Immature natural killer cell (primary cell): ENCODE results near the gene COL4A2. TPM values are rescaled to one million over a fixed set of nuclear protein-coding genes. Genes with fewer than 3 reads are reported as not detected.

ENCODE experiments used
- DNase-seq, 3 donors: peaks; one replicate each; pipeline ENCODE4 v3.0.0; 2022; ENCODE audit warnings: mixed read lengths in 1 of 3
- H3K27ac Mint-ChIP-seq, 6 donors: one replicate each; pipeline ENCODE4 v1.8.0; 2020; ENCODE audit warnings: mixed read lengths in 6 of 6, mild to moderate bottlenecking in 5 of 6, inconsistent platforms in 4 of 6, moderate library complexity in 3 of 6
- H3K27me3 Mint-ChIP-seq, 3 donors: one replicate each; pipeline ENCODE4 v1.8.0; 2020 to 2021; ENCODE audit warnings: low read depth in 3 of 3, mild to moderate bottlenecking in 3 of 3, mixed read lengths in 3 of 3, moderate library complexity in 3 of 3, inconsistent platforms in 1 of 3
- H3K36me3 Mint-ChIP-seq, 3 donors: one replicate each; pipeline ENCODE4 v1.8.0; 2020; ENCODE audit warnings: mixed read lengths in 3 of 3, inconsistent platforms in 2 of 3, mild to moderate bottlenecking in 2 of 3
- H3K4me1 Mint-ChIP-seq, 2 donors: one replicate each; pipeline ENCODE4 v1.8.0; 2020; ENCODE audit warnings: inconsistent platforms in 2 of 2, mild to moderate bottlenecking in 2 of 2, mixed read lengths in 2 of 2, moderate library complexity in 1 of 2
- H3K4me3 Mint-ChIP-seq, 5 donors: one replicate each; pipeline ENCODE4 v1.8.0; 2020; ENCODE audit warnings: mild to moderate bottlenecking in 5 of 5, mixed read lengths in 5 of 5, inconsistent platforms in 3 of 5, moderate library complexity in 3 of 5
- H3K9me3 Mint-ChIP-seq, 6 donors: one replicate each; pipeline ENCODE4 v1.8.0; 2020; ENCODE audit warnings: mild to moderate bottlenecking in 6 of 6, mixed read lengths in 6 of 6, inconsistent platforms in 4 of 6, moderate library complexity in 3 of 6
- polyA plus RNA-seq, 3 donors: library from polyadenylated mRNA; unstranded; fragments of 300-500 nt; fragmentation: Illumina TruSeq; gene quantifications; one replicate each; pipeline ENCODE4 v1.2.3, GENCODE V29; 2021

Gene COL4A2
- polyA plus RNA-seq, 3 donors from 2014 or later: not detected

GRCh38 chr13:110553417-110553816, 246.3 kb downstream of the COL4A2 start:
- Mint-ChIP-seq H3K27ac (no peak overlapping the region), H3K4me3 (no peak overlapping the region), H3K4me1 (no peaks in the 10 kb centered on the region), H3K36me3 (no peaks in the 10 kb centered on the region), H3K27me3 (peaks cover 1 to 3% (median 3%) of the 10 kb centered on the region in 3 donors), H3K9me3 (no peaks in the 10 kb centered on the region)
- DNase-seq: no peak

DNA sequence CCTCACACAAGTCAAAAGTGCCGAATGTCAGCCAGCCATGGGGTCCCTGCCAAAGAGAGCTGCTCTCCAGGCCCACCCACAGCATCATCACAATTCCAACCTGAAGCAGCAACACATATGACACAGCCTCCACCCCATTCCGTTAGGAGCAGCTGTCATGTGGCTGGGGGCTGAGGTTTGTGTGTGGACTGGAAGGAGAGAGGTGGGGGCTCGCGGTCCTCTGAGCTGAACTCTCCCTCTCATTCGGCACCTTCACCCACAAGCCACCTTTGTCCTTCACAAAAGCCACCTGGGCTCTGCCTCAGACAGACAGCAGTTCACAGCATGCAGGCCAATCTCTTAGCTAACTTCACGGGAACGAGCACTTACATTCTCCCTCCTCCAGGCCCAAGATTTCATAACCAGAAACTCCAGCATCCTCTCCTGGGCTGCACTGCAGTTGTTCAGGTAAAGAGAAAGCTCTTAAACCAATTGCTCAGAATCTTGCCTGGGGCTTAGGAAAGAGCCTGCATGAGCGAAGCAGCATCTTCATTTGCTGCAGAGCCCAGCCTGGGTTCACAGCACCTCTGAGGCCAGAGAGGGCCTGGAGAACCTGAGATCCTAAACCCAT, 247.2 kb downstream of the COL4A2 start:
- no peak for DNase-seq
- Mint-ChIP-seq H3K27me3 (peaks cover 1 to 6% (median 3%) of the 10 kb centered on the region in 3 donors), H3K36me3 (no peaks in the 10 kb centered on the region), H3K9me3 (no peaks in the 10 kb centered on the region), H3K27ac (no peak overlapping the region), H3K4me3 (no peak overlapping the region), H3K4me1 (no peaks in the 10 kb centered on the region)

DNA sequence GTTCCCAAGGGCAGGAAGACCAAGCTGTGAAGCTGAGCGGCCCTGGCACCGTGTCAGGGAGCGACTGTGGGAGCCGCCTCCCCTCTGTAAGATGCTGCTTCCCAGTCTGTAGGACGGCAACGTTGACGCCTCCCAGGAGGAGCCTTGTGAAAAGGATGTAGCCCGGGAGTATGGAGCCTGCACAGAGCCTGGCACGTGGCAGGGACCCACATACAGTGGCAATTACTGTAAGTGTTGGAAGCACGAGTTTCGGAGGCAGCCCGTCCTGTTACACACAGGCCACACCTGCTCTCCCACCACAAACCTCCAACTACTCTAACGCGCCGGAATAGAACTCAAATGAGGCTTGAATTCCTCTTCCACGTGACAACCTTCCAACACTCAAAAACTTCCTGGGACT, 247.9 kb downstream of the COL4A2 start:
- H3K27me3 Mint-ChIP-seq: peaks cover 1 to 6% (median 3%) of the 10 kb centered on the region in 3 donors
- no peaks in the 10 kb centered on the region for H3K36me3 Mint-ChIP-seq
- DNase-seq: no peak
- no peak overlapping the region for H3K4me3 Mint-ChIP-seq
- no peak overlapping the region for H3K27ac Mint-ChIP-seq
- peaks cover 0 to 3% of the 10 kb centered on the region in 2 donors for H3K4me1 Mint-ChIP-seq
- H3K9me3 Mint-ChIP-seq: no peaks in the 10 kb centered on the region

DNA sequence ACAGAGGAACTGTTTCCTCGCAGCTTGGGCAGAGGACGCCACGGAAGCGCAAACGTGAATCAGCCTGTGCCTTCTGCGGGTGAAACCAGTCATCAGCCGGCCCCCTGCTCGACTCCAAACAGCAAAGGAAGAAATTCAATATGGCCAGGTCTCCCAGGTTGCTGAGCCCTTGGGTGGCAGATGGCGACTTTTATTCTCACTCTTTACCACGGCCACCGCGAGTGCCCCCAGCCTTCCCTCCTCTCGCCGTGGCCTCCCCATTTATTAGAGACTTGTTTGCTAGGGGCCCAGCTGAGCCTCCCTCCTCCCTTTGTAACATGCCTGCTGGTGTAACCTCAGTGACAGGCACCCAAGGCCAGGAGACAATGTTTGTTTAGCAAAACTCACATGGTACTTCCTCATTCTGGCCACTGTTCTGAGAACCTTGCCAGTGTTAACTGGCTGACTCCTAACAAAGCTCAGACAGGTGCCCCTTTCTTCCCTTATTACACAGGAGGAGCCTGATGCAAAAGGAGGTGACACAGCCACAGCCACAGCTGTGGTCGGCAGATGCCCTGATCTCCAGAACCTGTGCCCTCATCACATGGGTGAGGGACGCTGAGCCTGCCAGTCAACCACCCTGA, 248.6 kb downstream of the COL4A2 start:
- H3K4me1 Mint-ChIP-seq: peaks cover 2 to 9% of the 10 kb centered on the region in 2 donors
- no peaks in the 10 kb centered on the region for H3K36me3 Mint-ChIP-seq
- H3K9me3 Mint-ChIP-seq: no peaks in the 10 kb centered on the region
- no peak for DNase-seq
- H3K27me3 Mint-ChIP-seq: peaks cover 3 to 6% (median 3%) of the 10 kb centered on the region in 3 donors
- no peak overlapping the region for H3K27ac Mint-ChIP-seq
- no peak overlapping the region for H3K4me3 Mint-ChIP-seq

- Mint-ChIP-seq H3K9me3 (no peaks in the 10 kb centered on the region), H3K27ac (no peak overlapping the region), H3K4me3 (no peak overlapping the region)
Observed at GRCh38 chr13:110556224-110556606, 249.1 kb downstream of the COL4A2 start.

GRCh38 chr13:110557082-110557481, 250.0 kb downstream of the COL4A2 start:
- DNase-seq: no peak
- Mint-ChIP-seq H3K36me3 (no peaks in the 10 kb centered on the region), H3K27ac (no peak overlapping the region), H3K9me3 (no peaks in the 10 kb centered on the region), H3K4me1 (peaks cover 8 to 17% of the 10 kb centered on the region in 2 donors), H3K4me3 (no peak overlapping the region), H3K27me3 (peaks cover 3 to 4% (median 4%) of the 10 kb centered on the region in 3 donors)

More at GRCh38 chr13:110556224-110556606, 249.1 kb downstream of the COL4A2 start:
- no peaks in the 10 kb centered on the region for H3K36me3 Mint-ChIP-seq
- peaks cover 3 to 6% (median 4%) of the 10 kb centered on the region in 3 donors for H3K27me3 Mint-ChIP-seq
- DNase-seq: no peak
- peaks cover 5 to 13% of the 10 kb centered on the region in 2 donors for H3K4me1 Mint-ChIP-seq

- Mint-ChIP-seq H3K27me3 (peaks cover 3 to 4% (median 4%) of the 10 kb centered on the region in 3 donors), H3K27ac (no peak overlapping the region), H3K9me3 (no peaks in the 10 kb centered on the region), H3K4me3 (no peak overlapping the region), H3K4me1 (peaks cover 14 to 20% of the 10 kb centered on the region in 2 donors), H3K36me3 (no peaks in the 10 kb centered on the region)
- DNase-seq: no peak
Observed at GRCh38 chr13:110557610-110558305, 250.7 kb downstream of the COL4A2 start.

GRCh38 chr13:110559429-110559943, 252.4 kb downstream of the COL4A2 start:
- Mint-ChIP-seq H3K27ac (peak overlapping the region in 1 of 6 donors; percentile 25), H3K27me3 (peaks cover 4 to 9% (median 6%) of the 10 kb centered on the region in 3 donors), H3K36me3 (no peaks in the 10 kb centered on the region), H3K9me3 (no peaks in the 10 kb centered on the region), H3K4me3 (peak overlapping the region in 3 of 5 donors; percentile 23 to 88 (median 84)), H3K4me1 (peaks cover 14 to 20% of the 10 kb centered on the region in 2 donors)
- no peak for DNase-seq

- H3K4me1 Mint-ChIP-seq: peaks cover 14 to 20% of the 10 kb centered on the region in 2 donors
- peak overlapping the region; percentile 23 to 88 (median 65) for H3K4me3 Mint-ChIP-seq
- no peaks in the 10 kb centered on the region for H3K36me3 Mint-ChIP-seq
- no peaks in the 10 kb centered on the region for H3K9me3 Mint-ChIP-seq
- no peak for DNase-seq
- H3K27me3 Mint-ChIP-seq: peaks cover 4 to 10% (median 7%) of the 10 kb centered on the region in 3 donors
- peak overlapping the region in 1 of 6 donors; percentile 25 for H3K27ac Mint-ChIP-seq
Observed at GRCh38 chr13:110559986-110560385, 252.9 kb downstream of the COL4A2 start.

DNA sequence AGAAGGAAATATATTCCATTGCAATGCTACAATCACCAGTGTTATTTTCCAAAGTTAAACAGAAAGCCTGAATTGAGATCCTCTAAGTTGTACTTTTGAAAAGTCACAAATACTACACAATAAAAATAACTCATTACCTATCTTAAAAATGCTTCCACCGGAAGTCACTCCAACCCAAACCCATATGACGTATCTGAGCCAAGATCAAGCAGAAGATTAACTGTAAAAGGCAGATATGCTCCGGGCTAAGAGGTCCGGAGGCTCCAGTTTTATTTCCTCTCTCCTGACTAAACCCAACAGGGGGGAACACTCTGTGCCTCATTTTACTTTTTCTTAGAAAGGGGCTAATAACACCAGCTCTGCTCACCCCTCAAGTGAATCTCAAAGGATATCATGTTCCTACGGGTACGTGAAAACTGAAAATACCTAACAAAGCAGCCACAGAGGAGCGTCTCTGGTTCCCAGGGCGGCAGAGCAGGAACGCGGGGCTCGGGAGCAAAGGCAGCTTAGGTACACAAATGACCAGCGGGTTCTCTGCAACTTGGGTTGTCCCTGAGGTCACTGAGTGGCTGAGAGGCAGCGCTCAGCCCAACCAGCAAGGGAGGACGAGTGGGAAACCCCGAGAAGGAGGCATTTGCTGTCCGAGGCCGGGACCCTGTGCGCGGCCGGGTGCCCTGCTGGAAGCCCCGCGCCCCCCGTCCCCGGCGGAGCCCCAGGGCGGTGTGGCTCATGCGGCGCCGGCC, 253.7 kb downstream of the COL4A2 start:
- H3K36me3 Mint-ChIP-seq: no peaks in the 10 kb centered on the region
- H3K27ac Mint-ChIP-seq: peak overlapping the region in 1 of 6 donors; percentile 8
- H3K9me3 Mint-ChIP-seq: no peaks in the 10 kb centered on the region
- peaks cover 14 to 20% of the 10 kb centered on the region in 2 donors for H3K4me1 Mint-ChIP-seq
- peak overlapping the region; percentile 84 to 88 (median 84) for H3K4me3 Mint-ChIP-seq
- peak in 1 of 3 donors; percentile 2 for DNase-seq
- H3K27me3 Mint-ChIP-seq: peaks cover 3 to 10% (median 6%) of the 10 kb centered on the region in 3 donors

DNA sequence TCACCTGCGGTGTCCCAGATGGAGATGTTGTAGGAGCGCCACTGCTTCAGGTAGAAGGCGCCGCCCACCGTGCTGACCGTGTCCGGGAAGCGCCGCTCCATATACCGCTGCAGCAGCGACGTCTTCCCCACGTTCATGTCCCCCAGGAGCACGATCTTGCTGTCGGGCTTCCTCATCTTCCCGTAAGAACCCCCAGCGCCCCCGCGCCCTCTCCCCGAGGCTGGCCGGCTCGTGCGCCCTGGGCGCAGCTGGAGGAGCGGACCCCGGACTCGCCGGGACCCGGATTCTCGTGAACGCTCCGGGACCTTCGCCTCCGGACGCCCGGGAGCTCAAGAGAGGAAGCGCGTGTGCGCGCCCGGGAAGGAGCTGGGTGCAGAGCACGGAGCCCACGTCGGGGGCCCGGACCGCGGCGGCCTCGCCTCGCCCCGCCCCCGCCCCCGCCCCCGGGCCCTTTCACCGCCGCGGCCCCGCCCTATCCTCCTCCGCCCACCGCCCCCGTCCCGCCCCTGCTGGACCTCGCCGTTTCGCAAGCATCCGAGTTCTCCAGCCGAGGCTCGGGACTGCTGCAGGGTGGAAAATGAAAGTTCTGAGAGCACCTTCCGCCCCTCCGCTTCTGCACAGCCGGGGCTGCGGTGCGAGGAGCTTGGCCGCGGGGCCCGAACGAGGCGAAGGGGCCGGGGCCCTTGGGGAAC, 254.4 kb downstream of the COL4A2 start, which contains the start of gene RAB20:
RAB20 (minus strand) TSS at position 379 of the 692 bp plus-strand sequence; CDS start at position 176, 203 bp downstream.
- Mint-ChIP-seq H3K27me3 (peaks cover 3 to 10% (median 6%) of the 10 kb centered on the region in 3 donors), H3K27ac (peak within 1 kb of the TSS in 4 of 6 donors; percentile 50 to 75 (median 54)), H3K4me1 (peaks cover 14 to 20% of the 10 kb centered on the region in 2 donors), H3K9me3 (no peaks in the 10 kb centered on the region), H3K4me3 (peak within 1 kb of the TSS; percentile 89 to 100 (median 96)), H3K36me3 (no peaks in the 10 kb centered on the region)
- DNase-seq: peak; percentile 32 to 38 (median 35)

- Mint-ChIP-seq H3K27ac (peak overlapping the region in 4 of 6 donors; percentile 50 to 75 (median 54)), H3K4me1 (peaks cover 14 to 20% of the 10 kb centered on the region in 2 donors), H3K36me3 (no peaks in the 10 kb centered on the region), H3K27me3 (peaks cover 3 to 8% (median 6%) of the 10 kb centered on the region in 3 donors), H3K9me3 (no peaks in the 10 kb centered on the region), H3K4me3 (peak overlapping the region; percentile 89 to 100 (median 96))
- no peak for DNase-seq
Observed at GRCh38 chr13:110562036-110562597, 255.0 kb downstream of the COL4A2 start.
